Skeletal muscle satellite cell (primary cell): ENCODE measurements around the gene JPT2.

Experiments used
- H3K27me3 ChIP-seq: 2 replicates; pipeline ENCODE4 v1.7.0; 2013; ENCODE audit warnings: low read length; ENCODE audit not compliant: control insufficient read depth, insufficient read depth
- H3K36me3 ChIP-seq: 2 replicates; pipeline ENCODE4 v1.7.0; 2013; ENCODE audit warnings: mild to moderate bottlenecking, control low read depth, low read length; ENCODE audit not compliant: insufficient read depth
- H3K4me1 ChIP-seq: 2 replicates; pipeline ENCODE4 v1.7.0; 2013; ENCODE audit warnings: low read length; ENCODE audit not compliant: control insufficient read depth, insufficient read depth
- H3K4me2 ChIP-seq: 2 replicates; pipeline ENCODE4 v1.7.0; 2013; ENCODE audit warnings: mild to moderate bottlenecking, low read length
- H3K4me3 ChIP-seq: 2 replicates; pipeline ENCODE4 v1.7.0; 2013; ENCODE audit warnings: low read length
- H3K9ac ChIP-seq: 2 replicates; pipeline ENCODE4 v1.7.0; 2013; ENCODE audit warnings: mild to moderate bottlenecking, low read depth, low read length, moderate library complexity
- H3K9me3 ChIP-seq: replicated peaks from 2 replicates; pipeline ENCODE4 v1.7.0; 2013; ENCODE audit warnings: mild to moderate bottlenecking, control low read depth, low read length

The JPT2 gene

DNA sequence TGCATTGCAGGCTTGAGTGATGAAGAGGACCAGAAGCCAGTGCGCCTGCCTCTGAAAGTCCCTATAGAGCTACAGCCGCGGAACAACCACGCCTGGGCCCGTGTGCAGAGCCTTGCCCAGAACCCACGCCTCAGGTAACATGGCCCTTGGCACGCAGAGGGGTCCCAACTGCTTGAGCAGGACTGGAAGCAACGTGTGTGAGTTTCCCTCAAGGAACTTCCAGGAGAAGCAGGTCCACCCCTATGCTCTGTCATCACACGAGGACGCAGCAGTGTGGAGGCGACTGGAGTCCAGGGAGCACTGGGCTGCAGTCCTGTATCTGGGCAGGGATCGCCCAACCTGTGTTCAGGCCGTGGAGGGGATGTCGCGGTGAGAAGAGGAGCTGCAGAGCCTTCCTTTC is 25.1 kb upstream of the JPT2 start:
- no peaks in the 10 kb centered on the region for H3K9me3 ChIP-seq
- no peaks in the 10 kb centered on the region for H3K27me3 ChIP-seq
- no peak overlapping the region for H3K4me3 ChIP-seq
- peaks cover 10% of the 10 kb centered on the region for H3K4me1 ChIP-seq
- no peak overlapping the region for H3K9ac ChIP-seq
- peaks cover 67% of the 10 kb centered on the region for H3K36me3 ChIP-seq
- H3K4me2 ChIP-seq, result no peak overlapping the region

DNA sequence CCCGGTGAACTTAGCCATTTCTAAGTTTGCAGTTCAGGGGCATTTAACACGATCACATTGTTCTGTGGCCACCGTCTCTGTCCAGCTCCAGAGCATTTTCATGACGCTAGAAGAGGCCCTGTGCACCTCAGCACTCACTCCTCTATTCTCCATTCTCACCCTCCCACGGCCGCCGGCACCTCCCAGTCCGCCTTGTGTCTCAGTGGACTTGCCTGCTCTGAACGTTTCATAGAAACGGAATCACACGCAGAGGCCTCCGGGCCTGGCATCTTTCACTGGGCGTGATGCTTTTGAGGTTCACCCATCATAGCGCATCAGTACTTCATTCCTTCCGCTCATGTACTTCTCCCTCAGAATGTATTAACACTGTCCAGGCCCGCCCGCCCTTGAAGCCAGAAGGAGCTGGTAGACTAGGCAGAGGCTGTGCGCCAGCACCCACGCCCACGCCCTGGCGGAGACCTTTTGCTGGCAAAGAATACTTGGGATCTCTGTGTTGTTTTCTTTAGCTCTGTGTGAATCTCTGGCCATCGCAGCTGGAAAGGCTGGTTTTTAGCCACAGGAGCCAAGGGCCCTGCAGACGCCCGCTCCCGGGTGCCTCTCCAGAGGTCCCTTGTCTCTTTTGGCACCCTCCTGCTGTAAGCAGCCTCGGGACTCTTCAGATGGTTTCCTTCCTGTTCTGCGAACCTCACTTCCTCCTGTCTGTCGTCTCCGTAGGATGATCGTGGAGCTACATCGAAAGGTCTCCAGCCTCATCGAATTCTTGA is 23.4 kb upstream of the JPT2 start:
- Histone ChIP-seq H3K9ac (no peak overlapping the region), H3K4me3 (no peak overlapping the region), H3K4me1 (peaks cover 10% of the 10 kb centered on the region), H3K36me3 (peaks cover 74% of the 10 kb centered on the region), H3K4me2 (no peak overlapping the region), H3K9me3 (no peaks in the 10 kb centered on the region), H3K27me3 (no peaks in the 10 kb centered on the region)

DNA sequence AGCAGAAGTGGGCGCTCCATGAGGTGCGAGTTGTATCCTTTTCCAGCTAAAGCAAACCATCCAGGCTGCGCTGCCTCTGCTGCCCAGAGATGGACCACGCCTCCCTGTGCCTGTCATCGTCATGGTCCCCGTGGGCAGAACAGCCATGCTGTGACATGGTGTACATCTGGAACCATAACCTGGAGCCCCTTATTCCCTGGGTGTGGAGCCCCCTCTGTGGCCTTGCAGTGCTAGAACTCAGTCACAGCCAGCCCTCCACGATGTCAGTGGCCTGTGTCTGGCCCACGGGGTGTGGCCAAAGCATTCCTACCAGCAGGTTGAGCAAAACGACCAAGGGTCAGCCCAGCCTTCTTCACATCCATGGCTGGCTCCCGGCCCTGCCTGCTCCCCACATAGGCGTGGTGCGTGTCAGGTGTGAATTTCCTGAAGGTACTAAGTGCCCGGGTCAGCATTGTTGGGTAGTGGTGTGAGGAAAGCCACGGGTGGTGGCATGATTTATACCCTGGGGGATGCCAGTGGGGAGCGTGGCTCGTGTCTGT is 22.7 kb upstream of the JPT2 start:
- Histone ChIP-seq H3K4me3 (no peak overlapping the region), H3K27me3 (no peaks in the 10 kb centered on the region), H3K9ac (no peak overlapping the region), H3K4me1 (peaks cover 10% of the 10 kb centered on the region), H3K9me3 (no peaks in the 10 kb centered on the region), H3K36me3 (peaks cover 80% of the 10 kb centered on the region), H3K4me2 (no peak overlapping the region)

DNA sequence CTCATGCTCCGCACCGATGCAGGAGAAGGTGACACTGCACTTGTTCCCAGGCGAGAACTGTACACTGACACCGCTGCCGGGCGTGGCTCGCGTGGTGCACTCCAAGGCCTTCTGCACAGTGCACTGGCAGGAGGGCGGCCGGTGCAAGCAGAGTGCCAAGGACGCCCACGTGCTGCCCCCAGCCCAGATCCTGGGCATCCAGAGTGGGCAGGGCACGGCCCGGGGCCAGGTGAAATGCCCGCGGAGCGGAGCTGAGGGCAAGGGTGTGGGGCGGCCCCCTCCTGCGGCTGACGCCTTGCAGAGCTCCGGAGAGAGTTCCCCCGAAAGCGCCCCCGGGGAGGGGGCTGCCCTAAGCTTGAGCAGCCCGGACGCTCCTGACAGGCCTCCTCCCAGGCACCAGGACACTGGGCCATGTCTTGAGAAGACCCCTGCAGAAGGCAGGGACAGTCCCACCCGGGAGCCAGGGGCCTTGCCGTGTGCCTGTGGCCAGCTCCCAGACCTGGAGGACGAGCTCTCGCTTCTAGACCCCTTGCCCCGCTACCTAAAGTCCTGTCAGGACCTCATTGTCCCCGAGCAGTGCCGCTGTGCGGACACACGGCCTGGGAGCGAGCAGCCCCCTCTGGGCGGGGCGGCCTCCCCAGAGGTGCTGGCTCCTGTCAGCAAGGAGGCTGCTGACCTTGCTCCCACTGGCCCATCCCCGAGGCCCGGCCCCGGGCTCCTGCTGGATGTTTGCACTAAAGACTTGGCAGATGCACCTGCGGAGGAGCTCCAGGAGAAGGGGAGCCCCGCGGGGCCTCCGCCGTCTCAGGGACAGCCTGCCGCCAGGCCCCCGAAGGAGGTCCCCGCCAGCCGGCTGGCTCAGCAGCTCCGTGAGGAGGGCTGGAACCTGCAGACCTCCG is 21.9 kb upstream of the JPT2 start:
- Histone ChIP-seq H3K4me1 (peaks cover 10% of the 10 kb centered on the region), H3K27me3 (no peaks in the 10 kb centered on the region), H3K4me3 (no peak overlapping the region), H3K4me2 (no peak overlapping the region), H3K9me3 (no peaks in the 10 kb centered on the region), H3K36me3 (peaks cover 77% of the 10 kb centered on the region), H3K9ac (no peak overlapping the region)

DNA sequence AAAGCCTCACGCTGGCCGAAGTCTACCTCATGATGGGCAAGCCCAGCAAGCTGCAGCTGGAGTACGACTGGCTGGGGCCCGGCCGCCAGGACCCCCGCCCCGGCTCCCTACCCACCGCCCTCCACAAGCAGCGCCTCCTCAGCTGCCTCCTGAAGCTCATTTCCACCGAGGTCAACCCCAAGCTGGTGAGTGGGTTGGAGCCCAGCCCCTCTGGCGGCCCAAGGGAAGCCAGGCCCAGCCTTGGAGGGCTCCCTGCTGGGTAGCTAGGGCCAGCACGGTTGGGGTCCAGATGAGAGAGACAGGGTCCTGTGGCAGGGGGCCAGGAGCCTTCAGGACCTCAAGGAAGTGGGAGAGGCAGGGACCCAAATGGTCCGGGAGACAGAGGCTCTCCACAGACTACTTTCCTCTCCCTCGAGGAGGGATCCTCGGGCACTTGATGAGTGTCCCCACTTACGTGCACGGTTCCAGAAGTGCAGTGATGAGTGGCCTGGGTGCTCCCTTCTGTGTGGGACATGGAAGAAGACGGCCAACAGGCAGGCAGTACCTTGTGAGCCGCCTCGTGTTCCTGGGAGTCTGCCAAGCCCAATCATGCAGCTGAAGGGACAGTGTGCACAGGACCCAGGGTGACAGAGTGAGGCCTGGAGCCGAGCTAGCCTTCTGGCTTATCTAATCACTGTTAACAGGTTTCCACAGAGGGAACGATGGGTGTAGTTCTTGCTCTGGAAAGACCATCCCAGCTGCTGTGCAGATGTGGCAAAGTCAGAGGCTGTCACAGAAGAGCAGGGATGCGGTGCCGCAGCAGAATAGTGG is 21.1 kb upstream of the JPT2 start:
- no peaks in the 10 kb centered on the region for H3K27me3 ChIP-seq
- H3K36me3 ChIP-seq, result peaks cover 73% of the 10 kb centered on the region
- H3K4me2 ChIP-seq, result no peak overlapping the region
- no peak overlapping the region for H3K4me3 ChIP-seq
- no peak overlapping the region for H3K9ac ChIP-seq
- no peaks in the 10 kb centered on the region for H3K9me3 ChIP-seq
- H3K4me1 ChIP-seq, result peaks cover 10% of the 10 kb centered on the region

DNA sequence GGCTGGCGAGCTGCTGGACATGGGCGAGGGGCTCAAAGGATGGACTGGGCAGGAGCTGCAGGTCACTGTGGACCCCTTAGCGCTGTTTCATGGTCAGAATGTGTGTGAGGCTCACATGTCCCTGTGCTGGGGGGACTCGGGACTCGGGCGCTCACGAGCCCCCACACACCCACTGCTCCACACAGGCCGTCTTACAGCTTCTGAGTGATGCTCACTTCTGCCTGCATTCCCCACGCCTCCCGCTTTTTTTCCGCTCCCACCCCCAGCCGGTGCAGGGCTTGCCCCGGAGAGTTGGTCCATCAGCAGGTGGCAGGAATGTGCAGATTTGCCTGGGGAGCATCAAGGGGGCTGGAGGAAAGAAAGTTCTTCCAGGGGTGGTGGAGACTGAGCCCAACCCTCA is 20.2 kb upstream of the JPT2 start:
- no peak overlapping the region for H3K4me3 ChIP-seq
- H3K4me2 ChIP-seq, result no peak overlapping the region
- H3K9ac ChIP-seq, result no peak overlapping the region
- peaks cover 74% of the 10 kb centered on the region for H3K36me3 ChIP-seq
- no peaks in the 10 kb centered on the region for H3K27me3 ChIP-seq
- peaks cover 10% of the 10 kb centered on the region for H3K4me1 ChIP-seq
- no peaks in the 10 kb centered on the region for H3K9me3 ChIP-seq

DNA sequence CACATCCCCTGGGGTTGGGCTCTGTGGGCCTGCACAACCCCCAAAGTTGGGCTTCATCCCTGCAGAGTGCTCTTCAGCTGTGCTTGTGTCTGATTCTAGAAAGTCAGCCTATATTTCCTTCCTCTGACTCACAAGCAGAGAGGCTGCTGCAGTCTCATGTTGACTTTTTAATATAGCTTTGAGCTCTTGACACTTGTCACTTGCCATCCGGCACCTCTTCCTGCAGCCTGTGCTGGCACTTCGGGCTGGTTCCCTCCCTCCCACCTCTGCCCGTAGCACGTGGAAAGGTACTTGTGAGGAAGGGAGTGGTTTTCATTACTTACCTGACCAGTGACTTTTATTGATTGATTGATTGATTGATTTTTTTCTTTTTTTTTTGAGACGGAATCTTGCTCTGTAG is 19.0 kb upstream of the JPT2 start:
- Histone ChIP-seq H3K4me1 (peaks cover 10% of the 10 kb centered on the region), H3K9me3 (no peaks in the 10 kb centered on the region), H3K27me3 (no peaks in the 10 kb centered on the region), H3K36me3 (peaks cover 80% of the 10 kb centered on the region), H3K4me3 (no peak overlapping the region), H3K9ac (no peak overlapping the region), H3K4me2 (no peak overlapping the region)

DNA sequence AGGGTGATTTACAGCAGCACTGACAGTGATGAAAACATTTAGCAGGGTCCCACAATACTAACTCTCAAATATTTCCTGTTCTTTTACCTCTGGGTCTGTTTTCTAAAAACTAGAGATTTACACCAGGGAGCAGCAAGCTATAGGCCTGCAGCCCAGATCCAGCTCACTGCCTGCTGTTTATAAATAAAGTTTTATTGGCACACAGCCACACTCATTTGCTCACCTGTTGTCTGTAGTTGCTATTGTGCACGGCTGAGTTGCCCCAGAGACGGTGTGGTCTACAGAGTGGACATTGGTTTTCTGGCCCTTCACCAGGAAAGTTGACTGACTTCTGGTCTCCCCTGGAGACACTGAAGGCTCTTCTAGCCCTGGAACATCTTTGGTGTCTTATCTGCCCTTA is 16.3 kb upstream of the JPT2 start:
- H3K4me2 ChIP-seq, result no peak overlapping the region
- H3K4me1 ChIP-seq, result no peaks in the 10 kb centered on the region
- H3K9ac ChIP-seq, result no peak overlapping the region
- no peak overlapping the region for H3K4me3 ChIP-seq
- peaks cover 78% of the 10 kb centered on the region for H3K36me3 ChIP-seq
- no peaks in the 10 kb centered on the region for H3K27me3 ChIP-seq
- H3K9me3 ChIP-seq, result no peaks in the 10 kb centered on the region

DNA sequence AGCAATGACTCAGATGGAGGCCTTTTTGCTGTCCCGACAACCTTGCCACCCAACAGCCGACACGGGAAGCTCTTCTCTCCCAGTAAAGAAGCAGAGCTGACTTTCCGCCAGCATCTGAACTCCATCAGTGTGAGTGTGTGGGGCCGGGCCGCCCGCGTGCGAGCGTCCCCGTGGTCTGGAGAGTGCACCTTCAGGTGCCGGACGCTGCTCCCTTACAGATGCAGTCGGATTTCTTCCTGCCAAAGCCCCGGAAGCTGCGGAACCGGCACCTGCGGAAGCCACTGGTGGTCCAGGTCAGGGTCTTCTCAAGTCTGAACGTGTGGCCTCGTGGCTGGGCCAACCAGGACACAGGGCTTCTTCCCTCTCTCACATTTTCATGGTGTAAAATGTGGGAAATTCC is 15.5 kb upstream of the JPT2 start:
- Histone ChIP-seq H3K27me3 (no peaks in the 10 kb centered on the region), H3K4me1 (no peaks in the 10 kb centered on the region), H3K36me3 (peaks cover 78% of the 10 kb centered on the region), H3K4me3 (no peak overlapping the region), H3K9ac (no peak overlapping the region), H3K9me3 (no peaks in the 10 kb centered on the region), H3K4me2 (no peak overlapping the region)

DNA sequence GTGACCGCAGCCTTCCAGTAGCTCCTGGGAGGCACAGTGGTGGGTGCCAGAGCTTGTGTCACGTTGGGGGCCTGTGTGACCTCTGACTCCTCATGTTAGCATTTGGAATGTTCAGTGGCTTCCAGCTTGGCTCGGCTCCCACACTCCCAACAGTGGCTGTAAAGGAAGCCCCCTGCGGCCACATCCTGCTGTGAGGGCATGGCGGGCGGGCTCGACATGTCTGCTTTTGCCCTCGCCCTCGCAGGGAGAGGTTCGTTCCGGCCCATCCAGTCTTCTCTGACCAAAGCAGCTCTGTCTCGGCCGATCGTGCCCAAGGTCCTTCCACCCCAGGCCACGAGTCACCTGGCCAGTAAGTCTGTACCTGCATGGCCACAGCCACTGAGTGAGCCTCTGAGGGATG is 12.2 kb upstream of the JPT2 start:
- peaks cover 86% of the 10 kb centered on the region for H3K36me3 ChIP-seq
- H3K4me2 ChIP-seq, result no peak overlapping the region
- no peak overlapping the region for H3K4me3 ChIP-seq

DNA sequence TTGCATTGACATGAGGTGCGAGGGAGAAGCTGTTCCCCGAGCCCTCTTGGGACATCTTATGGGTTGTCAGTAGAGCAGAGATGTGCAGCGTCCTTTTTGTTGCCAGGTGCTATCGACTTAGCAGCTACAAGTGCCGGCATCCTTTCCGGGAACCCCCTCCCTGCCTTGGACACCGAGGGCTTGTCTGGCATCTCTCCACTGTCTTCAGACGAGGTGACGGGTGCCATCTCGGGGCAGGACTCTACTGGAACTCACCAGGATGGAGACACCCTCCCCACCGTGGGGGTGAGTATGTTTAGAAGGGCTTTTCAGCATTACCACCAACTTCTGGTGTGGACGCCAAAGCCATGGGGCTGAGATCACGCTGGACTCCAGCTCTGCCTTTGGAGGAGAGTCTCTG is 11.8 kb upstream of the JPT2 start:
- no peak overlapping the region for H3K4me2 ChIP-seq
- peaks cover 90% of the 10 kb centered on the region for H3K36me3 ChIP-seq
- no peaks in the 10 kb centered on the region for H3K27me3 ChIP-seq
- H3K4me3 ChIP-seq, result no peak overlapping the region
- no peak overlapping the region for H3K9ac ChIP-seq
- H3K9me3 ChIP-seq, result no peaks in the 10 kb centered on the region
- H3K4me1 ChIP-seq, result no peaks in the 10 kb centered on the region

More for the DNA sequence above, 12.2 kb upstream of the JPT2 start:
- Histone ChIP-seq H3K4me1 (no peaks in the 10 kb centered on the region), H3K9me3 (no peaks in the 10 kb centered on the region), H3K27me3 (no peaks in the 10 kb centered on the region), H3K9ac (no peak overlapping the region)
